Hepatocyte (in vitro differentiated cells): ENCODE results near the gene PDE4D. TPM values are rescaled to one million over a fixed set of nuclear protein-coding genes. Genes with fewer than 3 reads are reported as not detected.

Experiments used
- DNase-seq: peaks from one replicate; pipeline ENCODE4 v3.0.0-alpha.2; 2016; ENCODE audit warnings: low spot score
- H2AFZ ChIP-seq: fragments of 200-600 bp; sonication (generic); 2 replicates; pipeline ENCODE4 v1.6.0; 2016; ENCODE audit warnings: antibody characterized with exemption, mild to moderate bottlenecking
- H3K27ac ChIP-seq: fragments of 200-600 bp; sonication (generic); 2 replicates; pipeline ENCODE4 v1.5.1; 2016; ENCODE audit warnings: mild to moderate bottlenecking
- H3K27me3 ChIP-seq: fragments of 200-600 bp; sonication (generic); 2 replicates; pipeline ENCODE4 v1.6.1; 2016
- H3K36me3 ChIP-seq: fragments of 200-600 bp; sonication (generic); replicated peaks from 2 replicates; pipeline ENCODE4 v1.5.1; 2016; ENCODE audit warnings: low read depth; ENCODE audit not compliant: insufficient read depth
- H3K4me1 ChIP-seq: fragments of 200-600 bp; sonication (generic); 2 replicates; pipeline ENCODE4 v1.5.1; 2016; ENCODE audit warnings: mild to moderate bottlenecking, moderate library complexity; ENCODE audit not compliant: insufficient read depth
- H3K4me2 ChIP-seq: fragments of 200-600 bp; sonication (generic); 2 replicates; pipeline ENCODE4 v1.6.0; 2016
- H3K4me3 ChIP-seq: fragments of 200-600 bp; sonication (generic); 2 replicates; pipeline ENCODE4 v1.5.1; 2016; ENCODE audit warnings: mild to moderate bottlenecking
- H3K79me2 ChIP-seq: fragments of 200-600 bp; sonication (generic); 2 replicates; pipeline ENCODE4 v1.6.0; 2017; ENCODE audit warnings: mild to moderate bottlenecking
- H3K9me2 ChIP-seq: fragments of 200-600 bp; sonication (generic); replicated peaks from 2 replicates; pipeline ENCODE4 v1.6.0; 2017; ENCODE audit warnings: mild to moderate bottlenecking; ENCODE audit not compliant: insufficient read depth
- H3K9me3 ChIP-seq: fragments of 200-600 bp; sonication (generic); 2 replicates; pipeline ENCODE4 v1.5.1; 2016; ENCODE audit warnings: low read depth, mild to moderate bottlenecking
- H4K20me1 ChIP-seq: fragments of 200-600 bp; sonication (generic); 2 replicates; pipeline ENCODE4 v1.6.0; 2016; ENCODE audit warnings: mild to moderate bottlenecking; ENCODE audit not compliant: insufficient read depth, poor library complexity, severe bottlenecking
- CTCF ChIP-seq: fragments of 200-600 bp; sonication (generic); IDR thresholded peaks from 2 replicates; pipeline ENCODE4 v1.5.1; 2016; ENCODE audit warnings: antibody characterized with exemption, mild to moderate bottlenecking; ENCODE audit not compliant: poor library complexity
- EZH2 ChIP-seq: fragments of 200-600 bp; sonication (generic); IDR thresholded peaks from 2 replicates; pipeline ENCODE4 v1.6.1; 2016; ENCODE audit warnings: antibody characterized with exemption, mild to moderate bottlenecking, borderline replicate concordance
- EZH2phosphoT487 ChIP-seq: fragments of 200-600 bp; sonication (generic); IDR thresholded peaks from one replicate; pipeline ENCODE4 v1.6.1; 2018; ENCODE audit warnings: antibody characterized with exemption, mild to moderate bottlenecking, low read depth, moderate library complexity; ENCODE audit not compliant: unreplicated experiment, severe bottlenecking
- WGBS: methylation state at CpG from one replicate; pipeline ENCODE4 v1.1.6; 2016; ENCODE audit warnings: low lambda C conversion rate; ENCODE audit errors: missing lambda C conversion rate; 5-methylcytosine and 5-hydroxymethylcytosine counted together
- polyA plus RNA-seq: library from polyadenylated mRNA; unstranded; fragments of >200 nt; fragmentation: Nextera tagmentation; extraction: Ambion mirVana; gene quantifications from 2 replicates; pipeline ENCODE4 v1.2.1, GENCODE V29; 2016
- total RNA-seq: library from RNA; depleted of rRNA; stranded (reverse); fragments of >200 nt; gene quantifications from 2 replicates; pipeline ENCODE4 v1.2.3, GENCODE V29; 2014

Gene PDE4D
- total and polyA plus RNA-seq, 2 experiments from 2014 or later = 14.5 to 45.2 TPM

DNA sequence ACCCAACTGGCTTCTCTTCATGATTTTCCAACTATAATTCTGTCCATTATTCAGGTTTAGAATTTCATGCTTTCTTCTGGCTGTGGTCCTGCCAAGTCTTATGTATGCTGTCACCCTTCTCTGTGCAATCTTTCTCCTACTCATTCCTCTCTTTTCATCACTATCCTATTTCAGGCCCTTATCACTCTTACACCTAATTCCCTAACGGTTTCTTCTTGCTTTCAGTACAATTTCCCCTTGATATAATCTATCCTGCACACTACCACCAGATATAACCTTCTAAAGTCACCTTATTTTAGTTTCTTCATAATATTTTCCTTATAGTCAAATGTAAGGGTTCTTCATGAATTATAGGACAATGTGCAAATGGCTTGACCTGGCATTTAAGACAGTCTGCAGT, 874.4 kb downstream of the PDE4D start:
- H3K9me3 ChIP-seq = no peaks in the 10 kb centered on the region
- DNase-seq = no peak
- H2AFZ ChIP-seq = no peak overlapping the region
- H3K27ac ChIP-seq = no peak overlapping the region
- 60% methylated on average over 1 of the region's 1 CpG for WGBS
- peaks cover 63% of the 10 kb centered on the region for H3K79me2 ChIP-seq
- H3K9me2 ChIP-seq = no peaks in the 10 kb centered on the region
- H3K36me3 ChIP-seq = no peaks in the 10 kb centered on the region
- peaks cover 4% of the 10 kb centered on the region for H3K4me1 ChIP-seq
- no peak overlapping the region for H3K4me3 ChIP-seq
- TF ChIP-seq EZH2 (no peak), CTCF (no peak), EZH2phosphoT487 (no peak)
- no peaks in the 10 kb centered on the region for H3K27me3 ChIP-seq
- H3K4me2 ChIP-seq = no peak overlapping the region
- H4K20me1 ChIP-seq = no peaks in the 10 kb centered on the region

DNA sequence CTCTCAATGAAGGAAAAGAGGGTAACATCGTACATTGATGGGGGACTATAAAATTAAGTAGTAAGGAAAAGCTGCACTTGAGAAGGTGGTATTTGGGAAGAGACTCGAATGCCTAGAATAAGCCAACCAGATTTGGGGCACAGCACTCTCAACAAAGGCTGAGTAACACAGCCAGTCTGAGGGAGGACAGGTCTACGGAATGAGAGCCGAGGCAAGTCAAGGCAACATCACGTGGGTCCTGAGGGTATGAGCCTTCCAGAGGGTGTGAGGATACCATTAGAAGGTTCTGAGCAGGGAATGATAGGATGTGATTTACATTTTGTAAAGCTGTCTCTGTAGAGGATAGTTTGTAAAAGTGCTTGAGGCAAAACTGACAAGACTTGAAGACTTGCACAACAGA, 876.6 kb downstream of the PDE4D start:
- 87% methylated on average over 5 of the region's 5 CpGs for WGBS
- no peak overlapping the region for H3K4me2 ChIP-seq
- no peaks in the 10 kb centered on the region for H4K20me1 ChIP-seq
- H3K36me3 ChIP-seq = no peaks in the 10 kb centered on the region
- H2AFZ ChIP-seq = no peak overlapping the region
- no peak overlapping the region for H3K4me3 ChIP-seq
- DNase-seq = no peak
- H3K27me3 ChIP-seq = no peaks in the 10 kb centered on the region
- no peaks in the 10 kb centered on the region for H3K9me3 ChIP-seq
- peaks cover 4% of the 10 kb centered on the region for H3K4me1 ChIP-seq
- TF ChIP-seq EZH2phosphoT487 = no peak
- no peak for TF ChIP-seq CTCF
- TF ChIP-seq EZH2 = no peak
- no peak overlapping the region for H3K27ac ChIP-seq
- H3K9me2 ChIP-seq = no peaks in the 10 kb centered on the region
- peaks cover 62% of the 10 kb centered on the region for H3K79me2 ChIP-seq

- Histone ChIP-seq H3K27ac (no peak overlapping the region), H3K9me2 (no peaks in the 10 kb centered on the region), H3K4me1 (no peaks in the 10 kb centered on the region), H3K9me3 (no peaks in the 10 kb centered on the region), H4K20me1 (no peaks in the 10 kb centered on the region), H3K27me3 (no peaks in the 10 kb centered on the region), H3K79me2 (peaks cover 72% of the 10 kb centered on the region), H3K36me3 (no peaks in the 10 kb centered on the region), H3K4me2 (no peak overlapping the region), H3K4me3 (no peak overlapping the region), H2AFZ (no peak overlapping the region)
- no peak for DNase-seq
- TF ChIP-seq CTCF = no peak
- no peak for TF ChIP-seq EZH2
- TF ChIP-seq EZH2phosphoT487 = no peak
Measured at GRCh38 chr5:59008816-59009473, 884.6 kb downstream of the PDE4D start.

DNA sequence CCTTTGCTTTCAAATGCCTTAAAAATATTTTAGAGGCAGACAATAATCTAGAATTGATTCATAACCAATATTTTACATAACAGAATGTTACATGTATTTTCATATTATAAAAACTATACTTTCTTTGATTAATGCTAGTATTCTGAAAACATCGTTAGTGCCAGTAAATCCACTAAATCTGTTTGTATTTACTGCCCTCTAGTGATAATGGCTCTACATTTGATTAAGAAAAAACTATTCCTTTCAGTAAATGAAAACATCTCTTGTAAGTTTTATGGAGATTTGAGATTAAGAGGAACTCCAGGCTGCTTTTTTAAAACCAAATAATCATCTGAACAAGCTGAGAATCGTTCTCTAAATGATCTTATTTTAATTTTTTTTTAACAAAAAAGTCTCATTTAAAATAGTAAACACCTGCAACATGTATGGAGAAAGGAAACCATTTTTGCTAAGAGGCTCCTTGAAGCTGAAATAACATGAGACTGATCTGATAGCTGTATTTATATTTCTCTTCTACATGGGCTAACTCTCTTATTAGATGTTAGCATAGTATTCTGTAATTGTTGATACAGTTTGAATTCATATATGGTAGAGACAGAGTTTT, 886.0 kb downstream of the PDE4D start:
- Histone ChIP-seq H3K9me2 (no peaks in the 10 kb centered on the region), H3K27ac (no peak overlapping the region), H3K4me1 (no peaks in the 10 kb centered on the region), H3K36me3 (no peaks in the 10 kb centered on the region), H3K9me3 (no peaks in the 10 kb centered on the region), H3K4me2 (no peak overlapping the region), H3K79me2 (peaks cover 72% of the 10 kb centered on the region), H2AFZ (no peak overlapping the region), H3K27me3 (no peaks in the 10 kb centered on the region), H4K20me1 (no peaks in the 10 kb centered on the region), H3K4me3 (no peak overlapping the region)
- 8% methylated on average over 2 of the region's 2 CpGs for WGBS
- TF ChIP-seq EZH2 = no peak
- TF ChIP-seq EZH2phosphoT487 = no peak
- TF ChIP-seq CTCF = peak; percentile 56
- no peak for DNase-seq
